HG02852 (cell line): Measurements from ENCODE around the gene MPP1.

Experiments used
- ATAC-seq: cut with Tn5 transposase; IDR thresholded peaks from one replicate; pipeline ENCODE4 v1.9.1; 2021; ENCODE audit warnings: mild to moderate bottlenecking, moderate library complexity; ENCODE audit not compliant: unreplicated experiment

The MPP1 gene

GRCh38 chrX:154776753-154777152 lies 28.5 kb downstream of the MPP1 start:
- ATAC-seq = no peak

GRCh38 chrX:154775419-154776349 lies 29.6 kb downstream of the MPP1 start:
- no peak for ATAC-seq

DNA sequence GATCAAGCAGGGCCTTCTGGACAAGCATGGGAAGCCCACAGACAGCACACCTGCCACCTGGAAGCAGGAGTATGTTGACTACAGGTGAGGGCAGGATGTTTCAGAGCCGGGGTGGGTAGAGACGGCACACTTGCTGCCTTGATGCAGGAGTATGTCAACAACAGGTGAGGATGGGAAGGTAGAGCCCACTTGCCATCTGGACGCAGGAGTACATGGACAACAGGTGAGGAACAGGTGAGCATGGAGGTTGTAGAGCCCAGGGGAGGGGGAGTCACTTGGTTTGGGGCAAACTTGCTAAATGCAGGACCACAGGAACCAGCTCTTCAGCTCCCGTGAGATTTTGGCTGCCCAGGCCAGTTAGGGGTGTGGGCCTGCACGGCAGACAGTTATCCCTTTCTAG lies 30.7 kb downstream of the MPP1 start:
- no peak for ATAC-seq

- peak; percentile 85 for ATAC-seq
These were observed 42.6 kb downstream of the MPP1 start, which contains the start of gene DKC1 for GRCh38 chrX:154762537-154763296. TSS of gene DKC1 (plus strand) at chrX:154762864. CDS start at chrX:154762966, 102 bp downstream.

- no peak for ATAC-seq
These were observed 43.2 kb downstream of the MPP1 start for GRCh38 chrX:154761977-154762536.

DNA sequence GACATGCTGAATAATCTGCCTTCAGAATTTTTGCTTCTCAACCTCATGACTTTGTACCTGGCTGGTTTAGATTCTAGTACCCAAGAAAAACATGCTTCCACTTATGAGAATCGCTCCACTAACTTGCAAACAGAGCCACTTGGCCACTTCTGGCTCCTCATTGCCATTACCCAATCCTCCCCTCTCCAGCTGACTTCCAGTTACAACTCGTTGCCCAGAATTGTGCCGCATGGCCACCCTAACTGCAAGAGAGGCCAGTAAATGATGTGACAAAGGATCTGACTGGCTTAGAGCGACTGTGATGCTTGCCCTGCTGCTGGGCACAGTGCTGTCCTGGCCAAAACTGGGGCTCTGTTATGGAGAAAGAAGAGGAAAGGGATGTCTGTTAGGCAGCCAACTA lies 46.6 kb downstream of the MPP1 start:
- ATAC-seq = no peak

GRCh38 chrX:154751669-154752271 lies 53.5 kb downstream of the MPP1 start:
- no peak for ATAC-seq

DNA sequence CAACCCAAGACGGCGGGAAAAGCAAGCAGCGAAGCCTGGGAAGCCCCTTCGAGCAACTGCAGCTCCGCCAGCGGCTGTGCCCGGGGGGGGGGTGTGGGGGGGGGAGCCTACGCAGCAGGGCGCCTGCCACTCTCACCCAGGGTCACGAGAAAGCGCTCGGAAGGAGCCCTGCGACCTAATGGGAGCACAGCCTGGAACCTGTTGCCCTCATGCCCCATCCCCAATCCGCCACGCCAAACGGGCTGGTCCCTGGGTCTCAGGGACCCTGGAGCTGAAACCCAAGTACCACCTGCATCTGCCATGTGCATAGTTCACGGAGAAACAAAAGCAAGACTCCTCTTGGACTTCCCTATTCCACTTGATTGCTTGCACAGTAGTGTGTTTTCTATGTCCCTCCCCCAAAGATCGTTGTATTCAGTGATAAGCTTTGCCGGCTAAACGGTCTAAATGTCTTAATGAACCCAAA lies 54.0 kb downstream of the MPP1 start:
- ATAC-seq = no peak

DNA sequence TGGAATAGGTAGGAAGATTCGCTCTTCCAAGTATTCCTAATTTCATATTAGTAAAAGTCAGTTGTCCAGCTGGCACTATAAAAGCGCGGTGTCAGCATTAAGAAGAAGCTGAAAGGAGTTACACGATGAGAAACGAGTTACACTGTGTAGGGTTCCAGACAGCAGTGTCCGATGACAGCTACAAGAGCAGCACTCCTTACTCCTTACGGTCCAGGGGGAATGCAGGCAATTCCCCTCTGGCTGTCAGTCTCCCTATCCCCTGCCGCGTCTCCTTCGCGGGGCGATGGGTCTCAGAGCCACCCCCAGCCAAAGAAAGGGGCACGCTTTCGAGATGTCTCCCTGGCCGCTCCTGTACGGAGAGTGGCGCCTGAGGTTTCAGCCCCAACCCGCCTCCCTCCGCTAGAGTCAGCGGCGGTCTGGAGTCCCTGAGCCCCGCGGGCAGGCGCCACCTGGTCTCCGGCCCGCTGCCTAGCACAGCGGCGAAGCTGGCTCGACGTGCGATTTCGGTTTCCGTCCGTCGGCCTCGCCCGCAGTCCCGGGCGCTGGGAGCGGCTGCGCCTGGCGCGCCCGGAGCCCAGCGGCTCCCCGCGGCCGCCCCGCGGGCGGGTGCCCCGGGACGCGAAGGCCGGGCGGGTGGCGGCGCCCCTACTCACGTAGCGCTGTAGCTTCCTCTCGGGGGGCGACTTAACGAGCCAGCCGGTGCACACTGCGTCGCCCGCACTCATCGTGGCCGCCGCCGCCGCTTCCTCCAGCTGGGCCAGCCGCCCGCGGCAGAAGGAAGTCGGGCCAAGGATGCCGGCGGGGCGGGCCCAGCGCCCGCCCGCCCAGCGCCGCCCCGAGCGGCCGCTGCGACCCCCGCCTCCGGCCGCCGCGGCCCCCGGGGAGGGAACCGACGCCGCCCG lies 54.7 kb downstream of the MPP1 start, which contains the start of gene GAB3:
GAB3 (minus strand) TSS at position 777 of the 902 bp plus-strand sequence; CDS start at position 725, 52 bp downstream.
- peak; percentile 47 for ATAC-seq

DNA sequence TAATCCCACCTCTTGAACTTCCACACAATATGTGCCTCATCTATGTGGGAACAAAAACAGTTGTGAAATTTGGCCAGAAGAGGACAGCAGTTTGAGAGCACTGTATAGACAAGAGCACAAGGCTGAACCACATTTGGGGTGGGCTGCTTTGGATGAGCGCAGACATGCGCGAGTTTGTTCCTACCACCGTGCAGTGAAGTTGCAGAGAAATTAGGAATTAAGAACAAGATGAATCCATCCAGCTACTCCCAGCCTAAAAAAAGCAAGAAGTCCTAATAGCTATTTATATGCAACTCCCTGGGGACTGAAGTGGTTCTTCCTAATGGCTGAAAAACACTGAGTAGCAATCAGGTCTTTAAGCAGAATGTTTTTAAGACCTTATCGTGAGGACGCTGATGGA lies 55.4 kb downstream of the MPP1 start:
- no peak for ATAC-seq

DNA sequence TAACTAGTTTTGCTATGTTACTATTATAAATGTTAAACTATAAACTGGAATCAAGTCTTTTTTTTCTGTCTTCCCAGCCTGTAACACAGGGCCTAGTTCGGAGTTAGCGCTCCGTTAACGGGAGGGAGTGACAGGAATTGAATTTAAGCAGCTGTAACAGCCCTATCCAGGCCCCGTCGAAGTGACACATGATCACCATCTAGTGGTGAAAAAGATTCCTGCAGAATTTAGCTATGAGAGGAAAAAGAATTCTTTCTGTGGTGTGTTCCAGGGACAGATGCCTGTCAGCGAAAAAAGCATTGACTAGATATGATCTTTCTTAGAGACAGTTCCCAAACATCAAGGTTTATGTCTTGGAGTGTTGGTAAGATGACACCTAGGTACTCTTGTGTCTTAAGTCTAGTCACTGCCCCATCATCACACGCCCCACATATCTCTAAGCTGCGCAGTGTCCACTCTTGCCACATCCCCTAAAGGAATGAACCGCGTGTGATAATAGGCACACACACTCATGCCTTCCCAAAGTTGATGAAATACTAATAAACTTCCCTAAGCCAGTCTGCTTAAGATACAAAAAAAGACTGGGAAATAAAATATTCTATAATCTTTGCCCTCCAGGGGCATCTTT lies 56.5 kb downstream of the MPP1 start:
- ATAC-seq = peak; percentile 66

- ATAC-seq = no peak
These were observed 62.7 kb downstream of the MPP1 start for GRCh38 chrX:154742613-154743012.

DNA sequence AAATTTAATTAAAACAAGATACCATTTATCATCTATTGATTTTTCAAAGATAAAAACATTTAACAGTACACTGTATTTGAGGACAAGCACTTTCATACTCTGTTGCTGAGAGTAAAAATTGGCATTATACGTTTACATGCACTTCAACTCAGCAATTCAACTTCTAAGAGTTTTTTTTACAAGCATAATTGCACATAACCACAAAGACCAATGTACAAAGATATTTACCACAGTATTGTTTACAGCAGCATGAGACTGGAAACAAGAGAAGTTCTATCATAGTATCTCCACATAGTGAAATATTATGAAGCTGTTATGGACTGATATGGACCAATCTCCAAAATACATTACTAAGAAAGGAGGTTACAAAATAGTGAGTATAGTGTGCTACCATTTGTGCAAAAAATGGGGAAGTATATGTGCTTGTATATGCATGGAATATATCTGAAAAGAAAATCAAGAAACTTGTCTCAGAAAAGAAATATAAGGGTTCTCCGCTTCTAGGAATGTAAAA lies 65.3 kb downstream of the MPP1 start:
- no peak for ATAC-seq

- ATAC-seq = no peak
These were observed 67.1 kb downstream of the MPP1 start for GRCh38 chrX:154738011-154738738.

- no peak for ATAC-seq
These were observed 68.1 kb downstream of the MPP1 start for GRCh38 chrX:154737136-154737535.

- no peak for ATAC-seq
These were observed 69.4 kb downstream of the MPP1 start for GRCh38 chrX:154735695-154736393.

- peak; percentile 59 for ATAC-seq
These were observed 71.1 kb downstream of the MPP1 start for GRCh38 chrX:154734061-154734781.
